Natural killer cell (primary cell): Measurements from ENCODE around the gene NLRP3. TPM values are rescaled to one million over a fixed set of nuclear protein-coding genes. Genes with fewer than 3 reads are reported as not detected.

Experiments used
- ATAC-seq, 3 donors: fragments of 150-1000 bp in 2 of 3; fragments of 200-7000 bp in 1 of 3; cut with Tn5 transposase; 1 replicate in 1 of 3; 2 replicates in 2 of 3; pipeline ENCODE4 v1.10.0; 2021; ENCODE audit warnings: mild to moderate bottlenecking in 2 of 3, moderate library complexity in 2 of 3
- DNase-seq, 2 donors: peaks; one replicate each; pipeline versions ENCODE4 v3.0.0 to v3.0.0-alpha.2; 2013 to 2021; ENCODE audit warnings: mixed read lengths in 1 of 2
- H3K27ac ChIP-seq: one replicate; pipeline ENCODE4 v1.5.1; 2013; ENCODE audit warnings: mild to moderate bottlenecking, low read length
- H3K27me3 ChIP-seq: one replicate; pipeline ENCODE4 v1.6.1; 2013; ENCODE audit warnings: low read length; ENCODE audit not compliant: control insufficient read depth, insufficient read depth
- H3K36me3 ChIP-seq: one replicate; pipeline ENCODE4 v1.6.1; 2013; ENCODE audit warnings: low read length; ENCODE audit not compliant: control insufficient read depth, insufficient read depth
- H3K4me1 ChIP-seq: one replicate; pipeline ENCODE4 v1.6.1; 2013; ENCODE audit warnings: low read length; ENCODE audit not compliant: control insufficient read depth, insufficient read depth
- H3K4me3 ChIP-seq: one replicate; pipeline ENCODE4 v1.5.1; 2013; ENCODE audit warnings: low read length
- H3K9me3 ChIP-seq: one replicate; pipeline ENCODE4 v1.6.1; 2013; ENCODE audit warnings: low read length; ENCODE audit not compliant: control insufficient read depth, insufficient read depth
- H3K27ac Mint-ChIP-seq, 2 donors: one replicate each; pipeline ENCODE4 v1.8.0; 2022; ENCODE audit warnings: mild to moderate bottlenecking in 2 of 2, mixed read lengths in 2 of 2, moderate library complexity in 1 of 2
- H3K27me3 Mint-ChIP-seq, 2 donors: one replicate each; pipeline ENCODE4 v1.8.0; 2022; ENCODE audit warnings: low read depth in 2 of 2, mixed read lengths in 2 of 2
- H3K36me3 Mint-ChIP-seq: one replicate; pipeline ENCODE4 v1.8.0; 2022; ENCODE audit warnings: mixed read lengths
- H3K4me1 Mint-ChIP-seq, 2 donors: one replicate each; pipeline ENCODE4 v1.8.0; 2022; ENCODE audit warnings: mixed read lengths in 2 of 2
- H3K4me3 Mint-ChIP-seq: one replicate; pipeline ENCODE4 v1.8.0; 2022; ENCODE audit warnings: mild to moderate bottlenecking, moderate library complexity, mixed read lengths
- H3K9me3 Mint-ChIP-seq, 2 donors: one replicate each; pipeline ENCODE4 v1.8.0; 2022; ENCODE audit warnings: mixed read lengths in 2 of 2
- CTCF ChIP-seq: fragments of 200-600 bp; IDR thresholded peaks from one replicate; pipeline ENCODE4 v1.8.0; 2022; ENCODE audit warnings: antibody characterized with exemption
- WGBS: methylation state at CpG from one replicate; pipeline ENCODE4 v1.1.7; 2013; ENCODE audit warnings: missing lambda C conversion rate; ENCODE audit not compliant: insufficient coverage; 5-methylcytosine and 5-hydroxymethylcytosine counted together
- intact Hi-C: fragments of 100-400 bp; cut with micrococcal nuclease; formaldehyde crosslinking; loops from one replicate; pipeline ENCODE4 v1.14.2; 2022
- total RNA-seq, 4 donors: library from RNA; stranded (reverse); fragments of 120-200 nt in 1 of 4; gene quantifications; one replicate each; pipeline versions ENCODE4 v1.2.3 to v1.2.4, GENCODE V29; 2013 to 2022

The NLRP3 gene
- total RNA-seq, 3 donors from 2014 or later (not counting 1 experiment from before 2014, with no cell fraction given) = 11.3 to 34.1 (median 11.7) TPM

DNA sequence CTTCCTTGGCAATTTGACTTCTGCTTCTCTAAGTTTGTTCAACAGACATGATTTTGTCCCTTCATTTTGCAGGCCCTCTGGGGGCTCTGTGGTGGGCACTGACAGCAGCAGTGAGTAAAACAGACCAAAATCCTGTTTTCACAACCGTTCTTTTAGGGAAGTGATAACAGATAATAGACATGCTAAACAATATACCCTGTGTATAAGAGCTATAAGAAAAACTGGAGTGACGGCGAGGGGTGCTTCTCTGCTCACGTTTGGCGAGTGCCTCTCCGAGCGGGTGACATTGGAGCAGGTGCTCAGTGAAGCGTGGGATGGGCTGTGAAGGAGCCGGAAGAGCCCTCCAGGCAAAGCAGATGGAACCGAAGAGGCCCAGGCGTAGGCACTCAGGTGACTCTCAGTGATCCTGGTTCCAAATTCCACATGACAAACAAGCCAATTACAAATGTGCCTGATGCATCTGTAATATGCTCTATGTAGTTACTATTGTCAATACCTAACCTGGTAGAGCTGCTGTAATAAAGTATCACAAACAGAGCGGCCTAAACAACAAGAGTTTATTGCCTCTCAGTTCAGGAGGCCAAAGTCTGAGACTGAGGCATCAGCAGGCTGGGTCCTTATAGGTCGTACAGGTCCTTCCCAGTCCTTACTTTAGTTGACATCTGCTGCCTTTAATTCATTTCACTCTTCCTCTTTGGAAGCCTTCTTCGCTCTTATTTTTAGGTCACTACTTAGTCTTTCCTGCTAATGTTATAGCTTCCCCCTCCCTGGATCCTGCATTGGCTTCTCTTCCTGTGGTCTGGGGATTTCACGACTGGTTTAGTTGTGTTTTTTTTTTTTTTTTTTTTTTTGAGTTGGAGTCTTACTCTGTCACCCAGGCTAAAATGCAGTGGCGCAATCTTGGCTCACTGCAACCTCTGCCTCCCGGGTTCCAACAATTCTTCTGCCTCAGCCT lies 21.9 kb downstream of the NLRP3 start:
- no peak overlapping the region for H3K4me3 ChIP-seq
- H3K27ac ChIP-seq = no peak overlapping the region
- intact Hi-C loops = no loop called here
- Mint-ChIP-seq H3K27ac (no peak overlapping the region), H3K36me3 (no peaks in the 10 kb centered on the region), H3K4me3 (no peak overlapping the region), H3K27me3 (no peaks in the 10 kb centered on the region), H3K9me3 (no peaks in the 10 kb centered on the region), H3K4me1 (peaks cover 0 to 5% of the 10 kb centered on the region in 2 donors)
- TF ChIP-seq CTCF = no peak
- H3K27me3 ChIP-seq = no peaks in the 10 kb centered on the region
- no peak for DNase-seq
- no peak for ATAC-seq
- no peaks in the 10 kb centered on the region for H3K9me3 ChIP-seq
- 87% methylated on average over 15 of the region's 17 CpGs for WGBS
- H3K36me3 ChIP-seq = no peaks in the 10 kb centered on the region
- peaks cover 6% of the 10 kb centered on the region for H3K4me1 ChIP-seq

DNA sequence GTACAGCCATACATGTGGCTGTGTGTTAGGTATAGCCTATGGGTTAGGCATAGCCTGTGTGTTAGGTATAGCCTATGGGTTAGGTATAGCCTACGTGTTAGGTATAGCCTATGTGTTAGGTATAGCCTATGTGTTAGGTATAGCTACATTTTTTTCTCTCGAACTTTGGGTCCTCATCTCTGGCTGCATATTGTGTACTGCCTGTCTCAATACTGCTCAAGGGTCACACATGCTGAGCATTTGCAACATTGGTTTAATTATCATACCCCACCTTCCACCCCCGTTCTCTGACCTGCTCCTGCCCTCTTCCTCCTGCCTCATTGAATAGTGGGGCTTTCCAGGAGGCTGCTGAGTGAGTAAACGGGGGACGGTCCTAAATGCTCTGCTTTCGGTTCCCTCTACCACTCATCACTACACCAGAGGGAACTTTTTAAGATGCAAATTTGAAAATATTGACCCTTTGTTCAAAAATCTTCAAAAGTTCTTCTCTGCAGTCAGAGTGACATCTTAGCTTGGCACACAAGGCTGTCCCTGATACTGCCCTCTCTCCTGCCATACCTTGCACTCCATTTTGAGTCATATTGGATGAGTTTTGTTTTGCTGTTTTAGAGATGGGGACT lies 24.1 kb downstream of the NLRP3 start:
- peak overlapping the region in 1 of 2 donors; percentile 50 for H3K27ac Mint-ChIP-seq
- no peaks in the 10 kb centered on the region for H3K9me3 Mint-ChIP-seq
- Histone ChIP-seq H3K27ac (peak overlapping the region; percentile 49), H3K4me3 (no peak overlapping the region), H3K36me3 (no peaks in the 10 kb centered on the region), H3K4me1 (peaks cover 6% of the 10 kb centered on the region), H3K9me3 (no peaks in the 10 kb centered on the region), H3K27me3 (no peaks in the 10 kb centered on the region)
- no peaks in the 10 kb centered on the region for H3K27me3 Mint-ChIP-seq
- TF ChIP-seq CTCF = no peak
- ATAC-seq = peak; percentile 18 to 65 (median 30)
- 57% methylated on average over 6 of the region's 6 CpGs for WGBS
- DNase-seq = no peak
- no peaks in the 10 kb centered on the region for H3K4me1 Mint-ChIP-seq
- H3K4me3 Mint-ChIP-seq = no peak overlapping the region
- H3K36me3 Mint-ChIP-seq = no peaks in the 10 kb centered on the region
- intact Hi-C loops = no loop called here

DNA sequence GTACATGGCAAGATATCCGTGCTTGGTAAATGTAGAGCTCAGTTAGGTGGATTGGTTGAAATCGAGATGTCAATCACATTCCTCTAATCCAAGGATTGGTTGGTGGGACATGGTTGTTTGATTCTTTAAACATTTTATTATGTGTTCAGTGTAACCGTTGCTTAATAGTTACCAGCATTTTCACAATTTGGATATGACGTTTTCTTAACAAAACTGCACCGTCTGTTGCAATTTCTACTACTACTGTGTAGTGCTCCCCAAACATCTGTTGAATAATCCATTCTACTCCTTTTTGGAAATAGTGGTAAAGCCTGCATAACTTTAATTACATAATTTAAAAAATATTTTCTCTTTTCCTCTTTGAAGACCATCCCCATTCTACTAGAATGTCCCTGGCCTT lies 25.6 kb downstream of the NLRP3 start:
- Mint-ChIP-seq H3K36me3 (peaks cover 13% of the 10 kb centered on the region), H3K27me3 (no peaks in the 10 kb centered on the region), H3K9me3 (no peaks in the 10 kb centered on the region), H3K27ac (no peak overlapping the region), H3K4me1 (no peaks in the 10 kb centered on the region), H3K4me3 (no peak overlapping the region)
- DNase-seq (no peak), ATAC-seq (no peak)
- WGBS = 93% methylated on average over 3 of the region's 5 CpGs
- Histone ChIP-seq H3K27me3 (no peaks in the 10 kb centered on the region), H3K4me1 (peaks cover 3% of the 10 kb centered on the region), H3K36me3 (no peaks in the 10 kb centered on the region), H3K27ac (no peak overlapping the region), H3K4me3 (no peak overlapping the region), H3K9me3 (no peaks in the 10 kb centered on the region)
- intact Hi-C loops = no loop called here
- no peak for TF ChIP-seq CTCF
